IPS DF 19.7 (cell line): ENCODE data around the gene ATXN7L1.

Experiments used
- DNase-seq: peaks from one replicate; pipeline ENCODE4 v3.0.0-alpha.2; 2013; ENCODE audit warnings: low read depth, low spot score

The ATXN7L1 gene

GRCh38 chr7:105584165-105584564, 292.2 kb downstream of the ATXN7L1 start:
- DNase-seq = no peak

DNA sequence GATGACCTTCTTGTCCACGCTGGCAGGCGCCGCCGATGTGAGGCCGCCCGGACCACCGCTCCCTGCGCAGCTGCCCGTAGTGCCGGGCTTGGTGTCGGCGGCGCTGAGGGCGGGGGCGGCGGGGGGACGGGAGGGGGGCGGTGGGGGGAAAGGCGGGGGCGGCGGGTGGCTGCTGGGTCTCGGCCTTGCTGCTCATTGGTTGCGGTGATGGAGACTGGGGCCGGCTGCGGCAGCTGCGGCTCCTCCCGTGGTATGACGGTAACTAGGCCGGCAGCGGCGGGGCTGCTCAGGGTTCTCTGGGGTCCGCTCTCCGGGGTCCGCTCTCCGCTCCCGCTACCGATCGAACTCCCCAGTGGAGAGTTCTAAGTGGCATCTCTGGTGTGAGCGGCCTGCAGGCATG, 293.3 kb downstream of the ATXN7L1 start:
- DNase-seq = no peak

- DNase-seq = peak; percentile 92
These were observed 295.2 kb downstream of the ATXN7L1 start, which contains the start of gene EFCAB10 for GRCh38 chr7:105581066-105581811. Gene EFCAB10 (minus strand): TSS chr7:105581493. CDS start chr7:105581463, 30 bp downstream.

- no peak for DNase-seq
These were observed 296.2 kb downstream of the ATXN7L1 start for GRCh38 chr7:105580022-105580740.

DNA sequence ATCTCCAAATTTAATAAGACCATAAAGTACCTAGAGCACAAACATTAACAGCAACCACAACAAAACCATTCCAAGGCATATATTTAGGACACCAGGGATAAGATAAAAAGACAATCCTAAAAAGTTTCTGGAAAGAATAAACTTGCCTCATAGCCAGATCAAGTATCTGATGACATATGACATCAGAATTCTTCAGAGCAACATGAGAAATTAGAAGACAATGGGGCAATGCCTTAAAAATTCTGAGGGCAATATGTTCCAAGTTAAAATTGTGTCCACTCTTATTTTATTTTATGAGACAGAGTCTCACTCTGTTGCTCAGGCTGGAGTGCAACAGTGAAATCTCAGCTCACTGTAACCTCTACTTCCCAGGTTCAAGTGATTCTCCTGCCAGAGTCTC, 297.9 kb downstream of the ATXN7L1 start:
- no peak for DNase-seq

DNA sequence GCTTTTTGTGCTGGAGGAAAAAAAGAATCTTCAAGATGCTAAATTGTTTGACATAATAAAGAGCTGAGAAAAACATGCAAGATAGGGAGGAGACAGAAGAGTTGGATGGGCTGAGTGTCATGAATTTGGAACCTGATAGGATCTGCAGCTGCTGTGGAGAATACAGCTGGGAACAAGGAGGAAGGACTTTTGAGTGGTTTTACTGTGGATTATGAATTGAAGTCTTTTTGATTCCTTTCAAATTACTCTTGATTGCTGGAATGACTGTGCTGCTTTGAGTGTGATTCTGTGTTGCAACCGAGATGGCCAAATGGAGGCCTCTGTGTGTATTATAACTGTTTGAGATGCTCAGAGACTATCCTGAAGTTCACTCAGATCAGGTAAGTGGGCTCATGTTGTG, 299.1 kb downstream of the ATXN7L1 start:
- no peak for DNase-seq

GRCh38 chr7:105571891-105572290, 304.5 kb downstream of the ATXN7L1 start:
- no peak for DNase-seq

- no peak for DNase-seq
These were observed 308.6 kb downstream of the ATXN7L1 start for GRCh38 chr7:105567821-105568220.

- DNase-seq = no peak
These were observed 309.4 kb downstream of the ATXN7L1 start for GRCh38 chr7:105567024-105567423.

DNA sequence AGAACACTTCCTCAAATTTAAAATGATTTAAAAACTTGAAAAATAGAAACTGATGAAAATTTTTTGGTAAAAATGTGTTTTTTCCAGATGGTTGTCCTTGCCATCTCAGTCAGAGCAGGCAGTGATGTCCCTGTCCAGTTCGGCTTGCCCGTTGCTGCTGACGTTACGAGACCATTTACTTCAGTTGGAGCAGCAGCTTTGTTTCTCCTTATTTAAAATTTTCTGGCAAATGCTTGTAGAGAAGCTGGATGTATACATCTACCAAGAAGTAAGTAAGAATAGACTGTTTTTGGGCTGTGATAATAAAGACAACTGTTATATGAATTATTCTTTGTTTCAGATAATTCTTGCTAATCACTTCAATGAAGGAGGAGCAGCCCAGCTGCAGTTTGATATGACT, 311.2 kb downstream of the ATXN7L1 start:
- no peak for DNase-seq

GRCh38 chr7:105559926-105560325, 316.5 kb downstream of the ATXN7L1 start:
- no peak for DNase-seq
